ENCODE measurements around the gene CCNE1. TPM values are rescaled to one million over a fixed set of nuclear protein-coding genes. Genes with fewer than 3 reads are reported as not detected.

CCNE1 gene
- total and polyA plus RNA-seq, 10 of the 15 experiments (the other 5 are each of a cell fraction or from before 2014, with no cell fraction given) = 6.3 to 44.2 (median 35.8) TPM

DNA sequence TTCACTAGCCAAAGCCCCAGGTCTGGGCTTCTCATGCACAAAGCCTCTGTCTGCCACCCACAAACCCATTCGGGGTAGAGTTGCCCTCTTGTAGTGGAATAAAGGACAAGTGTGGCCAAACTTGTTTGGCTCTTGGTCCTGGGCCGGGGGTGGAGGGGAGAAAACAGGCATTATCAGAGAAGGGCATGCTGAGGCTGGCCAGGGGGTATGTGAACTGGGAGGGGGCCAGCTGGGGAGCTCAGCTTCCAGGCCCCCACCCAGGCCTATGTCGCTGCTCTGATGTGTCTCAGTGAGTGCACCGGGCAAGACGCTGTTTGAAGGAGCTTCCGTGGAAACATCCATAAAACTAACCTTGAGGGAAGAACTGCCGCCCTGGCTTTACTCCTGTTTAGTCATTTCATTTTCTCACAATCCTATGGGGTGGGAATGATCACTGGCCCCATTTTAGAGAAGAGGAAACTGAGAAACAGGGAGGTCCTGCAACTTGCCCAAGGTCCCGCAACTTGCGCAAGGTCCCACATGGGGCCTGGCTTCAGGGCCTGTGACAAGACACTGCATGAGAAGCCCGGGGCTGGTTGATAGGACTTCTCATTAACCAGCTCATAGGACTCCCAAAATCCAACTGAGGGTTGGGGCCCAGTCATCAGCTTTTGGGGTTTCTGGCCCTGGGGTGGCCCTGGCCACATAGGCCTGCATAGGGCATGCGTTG lies 30.8 kb downstream of the CCNE1 start (continued):
- TF ChIP-seq, protein P1, sequence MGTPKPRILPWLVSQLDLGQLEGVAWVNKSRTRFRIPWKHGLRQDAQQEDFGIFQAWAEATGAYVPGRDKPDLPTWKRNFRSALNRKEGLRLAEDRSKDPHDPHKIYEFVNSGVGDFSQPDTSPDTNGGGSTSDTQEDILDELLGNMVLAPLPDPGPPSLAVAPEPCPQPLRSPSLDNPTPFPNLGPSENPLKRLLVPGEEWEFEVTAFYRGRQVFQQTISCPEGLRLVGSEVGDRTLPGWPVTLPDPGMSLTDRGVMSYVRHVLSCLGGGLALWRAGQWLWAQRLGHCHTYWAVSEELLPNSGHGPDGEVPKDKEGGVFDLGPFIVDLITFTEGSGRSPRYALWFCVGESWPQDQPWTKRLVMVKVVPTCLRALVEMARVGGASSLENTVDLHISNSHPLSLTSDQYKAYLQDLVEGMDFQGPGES (IDR thresholded peaks at IDR 0.05) = no peak
- no peak for TF ChIP-seq SMARCA5 (IDR thresholded peaks at IDR 0.05)

DNA sequence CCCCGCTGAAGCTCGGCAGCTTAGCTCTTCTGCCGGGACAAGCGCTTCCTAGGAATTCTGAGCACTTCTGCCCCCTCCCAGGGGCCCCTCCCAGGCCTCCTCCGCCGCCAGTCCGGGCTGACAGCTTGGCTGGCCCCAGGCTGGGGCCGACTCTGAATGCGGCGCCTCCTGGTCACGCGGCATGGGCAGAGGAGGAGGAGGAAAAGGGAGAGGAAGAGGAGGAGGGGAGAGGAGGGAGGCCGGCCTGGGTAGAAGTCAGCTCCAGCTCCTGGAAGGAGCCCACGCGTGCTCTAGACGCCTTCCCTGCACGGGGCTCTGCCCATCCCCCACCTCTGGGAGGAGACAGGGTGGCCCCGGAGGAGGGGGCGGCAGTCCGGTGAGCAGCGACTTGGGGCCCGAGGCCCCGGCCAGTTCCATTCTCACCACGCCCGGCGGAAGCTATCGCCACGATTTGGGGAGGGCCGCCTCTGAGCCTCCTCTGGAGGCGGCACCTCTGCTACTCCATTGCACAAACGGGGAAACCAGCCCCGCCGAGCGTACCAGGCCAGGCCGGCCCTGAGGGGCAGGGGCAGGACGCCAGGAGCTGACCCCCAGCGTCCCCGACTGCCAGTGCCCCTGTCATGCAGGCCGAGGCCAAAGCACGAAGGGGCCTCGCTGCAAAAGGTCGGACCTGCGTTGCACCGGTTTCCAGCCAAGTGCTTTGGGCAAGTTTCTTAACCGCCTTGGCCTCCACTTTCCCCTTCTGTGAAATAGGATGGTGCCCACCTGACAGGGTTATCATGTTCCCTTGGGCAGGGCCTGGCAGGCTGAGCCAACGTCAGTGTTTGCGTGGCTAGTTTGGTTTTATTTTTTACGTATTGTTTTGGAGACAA lies 31.6 kb downstream of the CCNE1 start:
- in situ Hi-C loops (cut with MboI) = no loop called here
- TF ChIP-seq ZNF207 (IDR thresholded peaks at IDR 0.05; ENCODE audit: borderline replicate concordance) = no peak
- no peak for TF ChIP-seq TBL1XR1 (IDR thresholded peaks at IDR 0.05; ENCODE audit: low read depth, low read length)
- no peak for TF ChIP-seq ASH2L (IDR thresholded peaks at IDR 0.05; ENCODE audit: borderline replicate concordance, low read depth)
- TF ChIP-seq, protein P2, sequence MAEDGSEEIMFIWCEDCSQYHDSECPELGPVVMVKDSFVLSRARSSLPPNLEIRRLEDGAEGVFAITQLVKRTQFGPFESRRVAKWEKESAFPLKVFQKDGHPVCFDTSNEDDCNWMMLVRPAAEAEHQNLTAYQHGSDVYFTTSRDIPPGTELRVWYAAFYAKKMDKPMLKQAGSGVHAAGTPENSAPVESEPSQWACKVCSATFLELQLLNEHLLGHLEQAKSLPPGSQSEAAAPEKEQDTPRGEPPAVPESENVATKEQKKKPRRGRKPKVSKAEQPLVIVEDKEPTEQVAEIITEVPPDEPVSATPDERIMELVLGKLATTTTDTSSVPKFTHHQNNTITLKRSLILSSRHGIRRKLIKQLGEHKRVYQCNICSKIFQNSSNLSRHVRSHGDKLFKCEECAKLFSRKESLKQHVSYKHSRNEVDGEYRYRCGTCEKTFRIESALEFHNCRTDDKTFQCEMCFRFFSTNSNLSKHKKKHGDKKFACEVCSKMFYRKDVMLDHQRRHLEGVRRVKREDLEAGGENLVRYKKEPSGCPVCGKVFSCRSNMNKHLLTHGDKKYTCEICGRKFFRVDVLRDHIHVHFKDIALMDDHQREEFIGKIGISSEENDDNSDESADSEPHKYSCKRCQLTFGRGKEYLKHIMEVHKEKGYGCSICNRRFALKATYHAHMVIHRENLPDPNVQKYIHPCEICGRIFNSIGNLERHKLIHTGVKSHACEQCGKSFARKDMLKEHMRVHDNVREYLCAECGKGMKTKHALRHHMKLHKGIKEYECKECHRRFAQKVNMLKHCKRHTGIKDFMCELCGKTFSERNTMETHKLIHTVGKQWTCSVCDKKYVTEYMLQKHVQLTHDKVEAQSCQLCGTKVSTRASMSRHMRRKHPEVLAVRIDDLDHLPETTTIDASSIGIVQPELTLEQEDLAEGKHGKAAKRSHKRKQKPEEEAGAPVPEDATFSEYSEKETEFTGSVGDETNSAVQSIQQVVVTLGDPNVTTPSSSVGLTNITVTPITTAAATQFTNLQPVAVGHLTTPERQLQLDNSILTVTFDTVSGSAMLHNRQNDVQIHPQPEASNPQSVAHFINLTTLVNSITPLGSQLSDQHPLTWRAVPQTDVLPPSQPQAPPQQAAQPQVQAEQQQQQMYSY (CRISPR knock-in tag; IDR thresholded peaks at IDR 0.05) = no peak
- TF ChIP-seq CBX5 (IDR thresholded peaks at IDR 0.05; ENCODE audit: low read depth) = no peak
- TF ChIP-seq SMAD1 (IDR thresholded peaks at IDR 0.05; ENCODE audit: low read depth, partially characterized antibody) = no peak
- TF ChIP-seq, protein P3, sequence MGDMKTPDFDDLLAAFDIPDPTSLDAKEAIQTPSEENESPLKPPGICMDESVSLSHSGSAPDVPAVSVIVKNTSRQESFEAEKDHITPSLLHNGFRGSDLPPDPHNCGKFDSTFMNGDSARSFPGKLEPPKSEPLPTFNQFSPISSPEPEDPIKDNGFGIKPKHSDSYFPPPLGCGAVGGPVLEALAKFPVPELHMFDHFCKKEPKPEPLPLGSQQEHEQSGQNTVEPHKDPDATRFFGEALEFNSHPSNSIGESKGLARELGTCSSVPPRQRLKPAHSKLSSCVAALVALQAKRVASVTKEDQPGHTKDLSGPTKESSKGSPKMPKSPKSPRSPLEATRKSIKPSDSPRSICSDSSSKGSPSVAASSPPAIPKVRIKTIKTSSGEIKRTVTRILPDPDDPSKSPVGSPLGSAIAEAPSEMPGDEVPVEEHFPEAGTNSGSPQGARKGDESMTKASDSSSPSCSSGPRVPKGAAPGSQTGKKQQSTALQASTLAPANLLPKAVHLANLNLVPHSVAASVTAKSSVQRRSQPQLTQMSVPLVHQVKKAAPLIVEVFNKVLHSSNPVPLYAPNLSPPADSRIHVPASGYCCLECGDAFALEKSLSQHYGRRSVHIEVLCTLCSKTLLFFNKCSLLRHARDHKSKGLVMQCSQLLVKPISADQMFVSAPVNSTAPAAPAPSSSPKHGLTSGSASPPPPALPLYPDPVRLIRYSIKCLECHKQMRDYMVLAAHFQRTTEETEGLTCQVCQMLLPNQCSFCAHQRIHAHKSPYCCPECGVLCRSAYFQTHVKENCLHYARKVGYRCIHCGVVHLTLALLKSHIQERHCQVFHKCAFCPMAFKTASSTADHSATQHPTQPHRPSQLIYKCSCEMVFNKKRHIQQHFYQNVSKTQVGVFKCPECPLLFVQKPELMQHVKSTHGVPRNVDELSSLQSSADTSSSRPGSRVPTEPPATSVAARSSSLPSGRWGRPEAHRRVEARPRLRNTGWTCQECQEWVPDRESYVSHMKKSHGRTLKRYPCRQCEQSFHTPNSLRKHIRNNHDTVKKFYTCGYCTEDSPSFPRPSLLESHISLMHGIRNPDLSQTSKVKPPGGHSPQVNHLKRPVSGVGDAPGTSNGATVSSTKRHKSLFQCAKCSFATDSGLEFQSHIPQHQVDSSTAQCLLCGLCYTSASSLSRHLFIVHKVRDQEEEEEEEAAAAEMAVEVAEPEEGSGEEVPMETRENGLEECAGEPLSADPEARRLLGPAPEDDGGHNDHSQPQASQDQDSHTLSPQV (IDR thresholded peaks at IDR 0.05) = no peak
- no peak for TF ChIP-seq ATF7 (IDR thresholded peaks at IDR 0.05; ENCODE audit: low read depth)
- TF ChIP-seq IKZF1 (conservative IDR thresholded peaks at IDR 0.05) = no peak

More for the DNA sequence above, 31.6 kb downstream of the CCNE1 start:
- Histone ChIP-seq H3K27me3 (replicated peaks in 1 of 2; ENCODE audit: control insufficient read depth in 2 of 2, insufficient read depth in 2 of 2, low read length in 1 of 2) (no peaks in the 10 kb centered on the region; a peak in 1 of 4 replicates), H3K4me3 (no peak overlapping the region; the same call in 1 of the 2 replicates), H2AFZ (ENCODE audit: control insufficient read depth, low read depth, low read length) (no peak overlapping the region), H3K27ac (ENCODE audit: control insufficient read depth, insufficient read depth) (no peak overlapping the region), H3K9ac (ENCODE audit: control insufficient read depth, insufficient read depth, low read length) (no peak overlapping the region), H3K79me2 (ENCODE audit: control insufficient read depth, insufficient read depth, low read length) (no peaks in the 10 kb centered on the region), H4K20me1 (ENCODE audit: control insufficient read depth, insufficient read depth) (no peaks in the 10 kb centered on the region), H3K9me3 (replicated peaks; ENCODE audit: control insufficient read depth, insufficient read depth, low read length) (no peaks in the 10 kb centered on the region), H3K4me2 (ENCODE audit: control insufficient read depth, insufficient read depth) (peak overlapping the region; percentile 88), H3K4me1 (ENCODE audit: control insufficient read depth, insufficient read depth, low read length) (peaks cover 24% of the 10 kb centered on the region), H3K36me3 (ENCODE audit: control insufficient read depth in 2 of 2, insufficient read depth in 2 of 2, low read length in 1 of 2) (no peaks in the 10 kb centered on the region)
- ATAC-seq = no peak
- ChIA-PET RAD21 (ENCODE audit: unreplicated experiment) (interaction anchor here (1.0 to 1.3 kb wide), 2 partner anchors 11 to 172 kb away, joined by 5 to 8 read pairs; no protein-coding TSS in a partner anchor), POLR2A (interaction anchor here (0.6 kb wide), 1 partner anchor 128 kb away, joined by 4 read pairs; no protein-coding TSS in a partner anchor), SMC1A (ENCODE audit: uncharacterized antibody, unreplicated experiment) (no interaction called here), CTCF (interaction anchor here (1.0 kb wide), 1 partner anchor 11 kb away, joined by 4 read pairs; no protein-coding TSS in a partner anchor)
- BruUV-seq (replicated peaks) = no TSS peak
- FAIRE-seq = no peak
- intact Hi-C loops (cut with micrococcal nuclease; ENCODE audit: unreplicated experiment) = loop anchor here (10.0 kb wide), 1 partner anchor 239 kb away; the partner anchor contains the start of gene POP4
- DNase-seq (ENCODE audit: low read depth, low spot score) = no peak
- 11% methylated on average over 45 of the region's 48 CpGs for WGBS (ENCODE audit: insufficient coverage, insufficient replicate concordance, low lambda C conversion rate, missing lambda C conversion rate)
